Measurements from ENCODE around the gene ELOVL7.
"Not testable (repeated sequence)": the region's sequence is repeated elsewhere in the genome, so short reads cannot be mapped to it uniquely, and the experiment has no call there.

ELOVL7 gene

GRCh38 chr5:60886158-60886557, 42.1 kb upstream of the ELOVL7 start:
- H3K4me3 ChIP-seq (ENCODE audit: low read depth, low read length), result no peak overlapping the region
- TF ChIP-seq CTCF (IDR thresholded peaks at IDR 0.05; ENCODE audit: low read depth, low read length), result no peak

- H3K4me3 ChIP-seq (ENCODE audit: low read depth, low read length), result no peak overlapping the region
- no peak for TF ChIP-seq CTCF (IDR thresholded peaks at IDR 0.05; ENCODE audit: low read depth, low read length)
Observed at GRCh38 chr5:60883229-60883628, 39.2 kb upstream of the ELOVL7 start.

- H3K4me3 ChIP-seq (ENCODE audit: low read depth, low read length), result no peak overlapping the region
- TF ChIP-seq CTCF (IDR thresholded peaks at IDR 0.05; ENCODE audit: low read depth, low read length), result no peak
Observed at GRCh38 chr5:60872892-60873291, 28.8 kb upstream of the ELOVL7 start.

GRCh38 chr5:60870857-60871256, 26.8 kb upstream of the ELOVL7 start:
- no peak overlapping the region for H3K4me3 ChIP-seq (ENCODE audit: low read depth, low read length)
- no peak for TF ChIP-seq CTCF (IDR thresholded peaks at IDR 0.05; ENCODE audit: low read depth, low read length)

GRCh38 chr5:60860572-60860971, 16.5 kb upstream of the ELOVL7 start:
- not testable (repeated sequence) for H3K4me3 ChIP-seq (ENCODE audit: low read depth, low read length)

GRCh38 chr5:60856066-60856465, 12.0 kb upstream of the ELOVL7 start:
- no peak for TF ChIP-seq CTCF (IDR thresholded peaks at IDR 0.05; ENCODE audit: low read depth, low read length)
- no peak overlapping the region for H3K4me3 ChIP-seq (ENCODE audit: low read depth, low read length)

GRCh38 chr5:60852940-60853339, 8.9 kb upstream of the ELOVL7 start:
- no peak for TF ChIP-seq CTCF (IDR thresholded peaks at IDR 0.05; ENCODE audit: low read depth, low read length)

GRCh38 chr5:60852317-60852716, 8.2 kb upstream of the ELOVL7 start:
- H3K4me3 ChIP-seq (ENCODE audit: low read depth, low read length), result no peak overlapping the region
- TF ChIP-seq CTCF (IDR thresholded peaks at IDR 0.05; ENCODE audit: low read depth, low read length), result no peak

More at GRCh38 chr5:60852940-60853339, 8.9 kb upstream of the ELOVL7 start:
- H3K4me3 ChIP-seq (ENCODE audit: low read depth, low read length), result no peak overlapping the region

All from WI38 (cell line).